Measurements from ENCODE around the gene TUBA1B.
"Not testable (repeated sequence)": the region's sequence is repeated elsewhere in the genome, so short reads cannot be mapped to it uniquely, and the experiment has no call there.

TUBA1B gene

GRCh38 chr12:49131051-49131893, at the start of gene TUBA1B:
TUBA1B (minus strand) TSS chr12:49131395; CDS start chr12:49131300, 95 bp downstream.
- peak; percentile 82 for DNase-seq (ENCODE audit: low read depth)

GRCh38 chr12:49174218-49174617, 43.0 kb upstream of the TUBA1B start:
- DNase-seq (ENCODE audit: low read depth), result no peak

DNA sequence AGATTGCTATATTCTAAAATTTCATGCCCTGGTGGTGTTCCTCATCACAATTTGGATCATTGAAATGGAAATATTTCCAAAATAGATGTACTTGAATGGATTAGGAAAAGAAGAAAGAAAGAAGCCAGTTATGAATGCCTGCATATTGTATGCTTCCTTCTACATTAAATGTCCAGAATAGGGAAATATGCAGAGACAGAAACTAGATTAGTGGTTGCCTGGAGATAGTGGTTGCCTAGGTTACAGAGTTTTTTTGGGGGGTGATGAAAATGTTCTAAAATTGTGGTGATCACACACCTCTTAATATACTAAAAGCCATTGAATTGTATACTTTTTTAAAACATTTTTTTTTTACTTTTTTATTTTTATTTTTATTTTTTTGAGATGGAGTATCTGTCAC, 39.7 kb upstream of the TUBA1B start:
- DNase-seq (ENCODE audit: low read depth), result no peak

DNA sequence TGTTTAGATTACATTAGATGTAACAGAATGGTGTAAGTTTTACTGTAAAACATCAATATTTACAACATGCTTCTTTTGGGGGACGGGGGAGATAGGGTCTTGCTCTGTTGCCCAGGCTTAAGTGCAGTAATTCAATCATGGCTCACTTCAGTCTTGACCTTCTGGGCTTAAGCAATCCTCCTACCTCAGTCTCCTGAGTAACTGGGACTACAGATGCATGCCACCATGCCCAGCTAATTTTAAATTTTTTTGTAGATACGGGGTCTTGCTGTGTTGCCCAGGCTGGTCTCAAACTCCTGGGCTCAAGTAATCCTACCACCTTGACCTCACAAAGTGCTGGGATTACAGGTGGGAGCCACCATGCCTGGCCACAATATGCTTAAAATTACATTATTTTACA, 33.9 kb upstream of the TUBA1B start:
- no peak for DNase-seq (ENCODE audit: low read depth)

- not testable (repeated sequence) for DNase-seq (ENCODE audit: low read depth)
Observed at GRCh38 chr12:49161901-49162300, 30.7 kb upstream of the TUBA1B start.

GRCh38 chr12:49161092-49161795, 30.0 kb upstream of the TUBA1B start:
- no peak for DNase-seq (ENCODE audit: low read depth)

DNA sequence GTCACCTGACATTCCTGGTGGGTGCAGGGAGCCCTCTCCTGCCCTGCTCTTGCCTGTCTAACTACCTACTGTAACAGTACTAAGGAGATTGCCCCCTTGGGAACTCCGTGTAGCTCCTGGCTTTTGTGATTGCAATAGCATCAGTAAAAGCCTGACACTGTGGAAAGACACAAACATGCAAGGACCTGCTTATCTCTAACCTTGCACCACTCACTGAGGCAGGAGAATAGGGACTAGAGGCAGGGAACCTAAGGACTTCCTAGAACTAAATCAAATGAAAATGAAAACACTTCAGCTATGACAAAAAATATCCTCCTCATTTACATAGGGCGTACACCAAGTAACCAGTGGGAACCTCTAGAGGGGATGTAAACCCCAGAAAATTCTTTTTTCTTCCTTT, 29.2 kb upstream of the TUBA1B start:
- DNase-seq (ENCODE audit: low read depth), result no peak

- no peak for DNase-seq (ENCODE audit: low read depth)
Observed at GRCh38 chr12:49154221-49154620, 23.0 kb upstream of the TUBA1B start.

DNA sequence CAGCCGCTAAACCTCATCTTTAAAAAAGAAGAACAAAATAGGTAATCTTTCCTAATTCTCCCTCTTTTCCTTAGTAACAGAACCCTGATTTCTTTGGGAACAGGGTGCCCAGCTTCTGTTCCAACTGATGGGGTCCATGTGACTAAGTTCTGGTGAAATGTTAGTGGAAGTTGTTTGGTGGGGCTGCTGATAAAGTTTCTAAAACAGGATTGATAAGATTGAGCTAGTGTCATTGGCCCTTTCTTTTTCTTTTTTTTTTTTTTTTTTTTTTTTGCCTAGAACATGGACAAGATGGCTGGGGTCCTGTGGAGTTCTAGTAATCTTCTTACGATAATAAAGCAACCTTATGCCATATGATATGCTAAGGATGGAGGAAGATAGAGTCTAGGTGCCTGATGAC, 16.2 kb upstream of the TUBA1B start:
- DNase-seq (ENCODE audit: low read depth), result no peak

DNA sequence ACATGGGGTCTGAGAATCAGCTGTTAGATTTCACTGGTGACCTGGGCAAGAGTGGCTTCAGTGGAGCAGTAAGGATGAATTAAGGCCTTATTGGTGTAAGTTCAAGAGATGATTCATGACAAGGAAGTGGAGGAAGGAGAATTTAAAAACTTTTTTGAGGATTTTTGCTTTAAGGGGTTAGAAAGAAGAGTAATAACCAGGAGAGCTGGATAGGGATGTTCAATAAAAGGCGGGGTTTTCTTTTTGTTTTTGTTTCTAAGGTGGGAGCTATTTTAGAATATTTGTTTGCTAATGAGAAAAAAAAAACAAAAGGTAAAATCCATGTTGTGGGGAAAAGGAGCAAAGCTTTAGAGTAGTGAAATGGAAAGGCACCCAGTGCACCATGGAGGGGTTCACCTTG, 15.2 kb upstream of the TUBA1B start:
- no peak for DNase-seq (ENCODE audit: low read depth)

- no peak for DNase-seq (ENCODE audit: low read depth)
Observed at GRCh38 chr12:49144384-49144783, 13.2 kb upstream of the TUBA1B start.

DNA sequence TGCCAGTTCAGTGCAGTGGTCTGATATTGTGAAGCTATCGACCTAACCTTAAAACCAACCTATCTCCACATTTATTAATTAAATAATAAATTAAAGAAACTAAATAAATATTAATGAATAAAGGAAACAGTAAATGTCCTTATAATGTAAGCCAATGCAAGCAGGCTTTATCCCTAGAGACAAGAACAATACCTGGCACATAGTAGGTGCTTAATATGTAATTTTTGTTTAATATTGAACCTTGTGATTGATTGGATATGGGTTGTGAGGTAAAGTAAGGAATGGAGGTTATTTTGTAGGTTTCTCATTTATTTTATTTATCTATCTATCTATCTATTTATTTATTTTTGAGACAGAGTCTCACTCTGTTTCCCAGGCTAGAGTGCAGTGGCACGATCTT, 7.8 kb upstream of the TUBA1B start:
- DNase-seq (ENCODE audit: low read depth), result no peak

DNA sequence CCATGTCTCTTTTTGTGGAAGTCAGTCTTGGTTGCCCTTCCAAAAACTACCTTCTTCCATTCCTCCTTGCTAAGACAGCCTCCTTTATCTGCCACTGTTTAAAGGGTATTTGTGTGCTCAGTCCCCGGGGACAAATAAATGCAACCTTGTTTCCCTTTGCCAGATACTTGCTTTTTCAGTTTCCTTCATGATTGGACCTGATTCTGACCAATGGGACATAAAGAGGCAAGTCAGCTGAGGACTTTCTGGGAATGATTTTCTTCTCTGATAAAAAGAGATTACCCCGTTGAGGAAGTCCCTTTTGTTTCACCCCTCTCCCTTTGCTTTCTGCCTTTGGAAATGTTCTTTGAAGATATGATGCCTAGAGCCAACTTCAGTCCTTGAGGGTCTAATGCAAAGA, 7.4 kb upstream of the TUBA1B start:
- no peak for DNase-seq (ENCODE audit: low read depth)

- DNase-seq (ENCODE audit: low read depth), result no peak
Observed at GRCh38 chr12:49137476-49137875, 6.3 kb upstream of the TUBA1B start.

- not testable (repeated sequence) for DNase-seq (ENCODE audit: low read depth)
Observed at GRCh38 chr12:49136997-49137396, 5.8 kb upstream of the TUBA1B start.

DNA sequence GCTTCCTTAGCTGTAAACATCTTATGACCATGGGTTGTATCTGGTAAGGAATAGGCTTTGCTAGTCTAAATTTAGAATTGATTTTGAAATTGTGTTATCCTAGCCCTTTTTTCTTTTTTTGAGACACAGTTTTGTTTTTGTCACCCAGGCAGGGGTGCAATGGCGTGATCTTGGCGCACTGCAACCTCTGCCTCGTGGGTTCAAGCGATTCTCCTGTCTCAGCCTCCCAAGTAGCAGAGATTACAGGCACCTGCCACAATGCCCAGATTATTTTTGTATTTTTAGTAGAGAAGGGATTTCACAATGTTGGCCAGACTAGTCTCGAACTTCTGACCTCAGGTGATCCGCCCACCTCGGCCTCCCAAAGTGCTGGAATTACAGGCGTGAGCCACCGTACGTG, 2.4 kb upstream of the TUBA1B start:
- no peak for DNase-seq (ENCODE audit: low read depth)

DNA sequence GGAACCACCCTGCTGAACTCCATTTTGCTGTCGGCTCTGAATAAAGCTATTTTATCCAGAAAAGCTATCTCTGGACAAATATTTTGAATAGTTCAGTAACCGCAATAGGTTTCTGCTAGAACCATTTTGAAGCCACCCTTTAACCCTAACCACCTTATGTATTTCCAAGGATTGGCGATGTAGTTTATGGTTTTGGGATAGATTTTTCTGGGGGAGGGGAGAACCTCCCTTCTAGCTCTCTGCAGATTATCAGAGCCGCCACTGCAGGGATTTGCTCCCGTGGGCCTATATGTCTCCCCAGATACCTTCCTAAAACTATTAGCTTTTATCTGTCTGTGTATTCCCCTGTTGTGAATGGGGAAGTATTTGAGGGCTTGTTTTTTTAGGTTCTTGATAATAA, 1.8 kb upstream of the TUBA1B start:
- no peak for DNase-seq (ENCODE audit: low read depth)

DNA sequence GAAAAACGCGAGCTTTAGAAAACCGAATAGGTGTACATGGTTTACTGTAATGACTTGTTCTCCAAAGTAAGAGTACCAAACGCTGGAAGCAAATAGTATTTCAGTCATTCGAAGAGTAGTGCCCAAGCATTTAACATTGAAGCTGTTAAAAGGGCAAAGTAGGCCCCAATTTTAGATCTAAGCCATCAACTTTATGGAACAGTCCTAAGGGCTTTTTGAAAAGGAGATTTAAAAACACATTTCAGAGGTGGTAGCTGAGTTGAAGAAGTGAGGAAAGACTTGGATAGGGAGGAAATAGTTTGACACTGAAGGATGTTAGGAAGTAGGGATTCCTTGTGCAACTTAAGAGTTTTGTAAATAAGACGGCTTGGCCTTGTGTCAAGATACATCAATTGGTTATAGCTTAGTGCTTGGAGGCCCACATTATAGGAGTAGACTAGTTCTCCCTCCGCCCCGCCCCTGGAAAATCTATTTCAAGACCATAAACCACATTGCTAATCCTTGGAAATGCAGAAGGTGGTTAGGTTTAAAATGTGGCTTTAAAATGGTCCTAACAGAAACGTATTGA, 783 bp upstream of the TUBA1B start:
- no peak for DNase-seq (ENCODE audit: low read depth)

DNA sequence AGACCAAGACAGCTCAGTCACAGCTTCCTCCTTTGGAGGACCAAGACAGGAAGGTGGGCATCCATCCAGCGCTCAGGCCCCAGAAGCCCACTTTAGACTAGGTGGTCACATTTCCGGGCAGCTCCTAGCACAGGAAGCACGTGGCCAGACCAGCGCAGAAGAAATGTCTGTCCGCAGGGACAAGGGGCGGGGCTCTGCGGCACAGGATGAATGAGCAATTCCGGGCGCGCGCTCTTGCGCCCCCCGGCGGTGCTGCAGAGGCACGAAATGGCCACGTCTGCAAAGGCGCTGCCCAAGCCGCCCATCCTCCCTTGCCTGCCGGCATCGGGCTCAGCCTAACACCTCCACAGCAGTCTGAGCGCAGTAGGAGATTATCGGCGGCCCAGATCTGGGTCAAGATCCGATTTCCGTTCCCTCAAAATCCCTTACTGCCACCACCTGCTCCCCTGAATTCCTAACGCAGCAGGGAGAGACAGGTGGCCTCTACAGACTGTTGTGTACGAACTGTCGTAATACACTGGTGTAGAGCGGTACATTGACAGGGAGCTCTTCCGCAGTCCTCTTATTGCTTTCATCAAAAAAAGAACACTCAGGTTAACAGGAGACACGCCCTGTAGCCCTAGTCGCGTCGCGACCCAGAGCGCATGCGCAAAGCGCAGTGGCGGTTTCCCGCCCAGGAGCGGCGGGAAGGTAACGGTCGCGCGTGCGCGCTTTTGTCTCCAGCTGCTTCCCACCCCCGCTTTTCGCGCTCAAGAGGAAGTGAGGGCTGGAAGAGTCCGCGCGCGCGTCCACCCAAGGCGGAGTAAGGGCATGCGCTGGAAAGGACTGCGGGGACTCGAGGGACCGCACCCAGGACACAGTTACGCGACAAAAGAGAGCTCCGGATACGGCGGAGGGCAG, 794 bp downstream of the TUBA1B start:
- peak; percentile 83 for DNase-seq (ENCODE audit: low read depth)

- no peak for DNase-seq (ENCODE audit: low read depth)
Observed at GRCh38 chr12:49129332-49130150, 1.7 kb downstream of the TUBA1B start.

DNA sequence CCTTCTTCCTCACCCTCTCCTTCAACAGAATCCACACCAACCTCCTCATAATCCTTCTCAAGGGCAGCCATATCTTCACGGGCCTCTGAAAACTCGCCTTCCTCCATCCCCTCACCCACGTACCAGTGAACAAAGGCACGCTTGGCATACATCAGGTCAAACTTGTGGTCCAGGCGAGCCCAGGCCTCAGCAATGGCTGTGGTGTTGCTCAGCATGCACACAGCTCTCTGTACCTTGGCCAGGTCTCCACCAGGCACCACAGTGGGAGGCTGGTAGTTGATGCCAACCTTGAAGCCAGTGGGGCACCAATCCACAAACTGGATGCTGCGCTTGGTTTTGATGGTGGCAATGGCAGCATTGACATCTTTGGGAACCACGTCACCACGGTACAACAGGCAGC, 3.2 kb downstream of the TUBA1B start:
- not testable (repeated sequence) for DNase-seq (ENCODE audit: low read depth)

Data from stimulated activated CD8-positive, alpha-beta memory T cell treated with anti-CD3 and anti-CD28 coated beads, Interleukin-15, amount 100 ng/mL, for 24 hours (primary cell).